NCI-H2107 treated with DMSO at 0.1 percent for 48 hours (cell line): ENCODE data around the gene SUCLA2.
A peak's percentile ranks its signal among the peaks of the same experiment; 100 is the strongest.
"Not testable (repeated sequence)": the region's sequence is repeated elsewhere in the genome, so short reads cannot be mapped to it uniquely, and the experiment has no call there.

Experiments
- DNase-seq: peaks from one replicate; lab custom pipeline; 2025; ENCODE audit not compliant: unreplicated experiment; lab: John Stamatoyannopoulos, UW

SUCLA2 gene

GRCh38 chr13:47997384-47997783 is 3.7 kb downstream of the SUCLA2 start:
- no peak for DNase-seq

DNA sequence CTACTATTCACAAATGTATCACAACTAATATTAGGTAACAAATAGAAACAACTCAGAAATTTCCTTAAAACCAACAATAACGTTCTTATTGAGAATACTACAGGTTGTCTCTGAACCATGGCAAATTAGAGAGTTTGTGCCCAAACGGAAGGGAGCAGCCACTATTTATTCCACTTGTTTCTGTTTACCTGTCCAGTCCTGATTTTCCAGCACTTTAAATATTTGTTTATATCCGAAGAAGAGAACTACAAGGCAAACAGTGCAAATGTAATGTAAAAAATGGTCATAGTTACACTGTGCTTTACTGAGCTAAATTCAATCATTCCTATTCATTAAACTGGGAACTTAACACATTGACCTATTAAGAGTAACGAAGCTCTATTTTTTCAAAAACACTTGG is 9.2 kb downstream of the SUCLA2 start:
- DNase-seq, result no peak

- no peak for DNase-seq
Observed at GRCh38 chr13:47990920-47991466, 10.1 kb downstream of the SUCLA2 start.

GRCh38 chr13:47990427-47990826 is 10.6 kb downstream of the SUCLA2 start:
- DNase-seq, result no peak

GRCh38 chr13:47983070-47983469 is 18.0 kb downstream of the SUCLA2 start:
- DNase-seq, result no peak

GRCh38 chr13:47976325-47976724 is 24.7 kb downstream of the SUCLA2 start:
- no peak for DNase-seq

DNA sequence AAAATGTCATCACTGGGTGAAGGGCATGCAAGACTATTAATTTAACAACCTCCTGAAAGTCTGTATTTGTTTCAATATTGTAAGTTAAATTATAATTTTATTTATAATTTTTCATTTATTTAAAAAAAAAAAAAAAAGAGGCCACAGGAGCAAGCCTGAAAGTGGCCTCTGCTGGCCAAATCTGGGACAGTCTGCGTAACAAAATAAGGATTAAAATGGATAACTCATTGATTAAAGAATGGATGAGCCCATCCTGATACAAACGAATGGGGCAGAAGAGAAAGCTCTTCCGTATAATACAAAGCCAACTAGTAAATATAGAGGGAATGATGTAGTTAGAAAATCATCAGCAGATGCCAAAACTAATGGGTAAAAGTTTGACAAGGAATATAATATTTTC is 36.2 kb downstream of the SUCLA2 start:
- no peak for DNase-seq

- DNase-seq, result no peak
Observed at GRCh38 chr13:47962237-47962636, 38.8 kb downstream of the SUCLA2 start.

GRCh38 chr13:47959468-47960247 is 41.4 kb downstream of the SUCLA2 start:
- DNase-seq, result no peak

- DNase-seq, result no peak
Observed at GRCh38 chr13:47957073-47957472, 44.0 kb downstream of the SUCLA2 start.

DNA sequence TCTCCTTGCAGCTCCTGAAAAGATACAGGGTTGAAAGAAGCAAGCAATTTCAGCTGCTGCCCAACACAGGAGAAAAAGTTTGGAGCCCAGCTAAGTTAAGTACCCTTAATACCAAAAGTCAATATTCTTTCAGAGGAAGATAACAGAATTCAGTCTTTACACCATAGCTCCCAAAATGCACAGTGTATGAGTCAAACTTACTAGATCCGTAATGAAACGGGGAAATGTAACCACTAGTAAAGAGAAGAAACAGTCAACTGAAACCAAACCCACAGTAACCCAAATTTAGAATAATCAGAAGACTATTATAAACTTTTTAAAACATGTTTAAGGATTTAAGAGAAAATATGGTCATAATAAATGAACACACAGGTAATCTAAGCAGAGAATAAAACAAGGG is 45.2 kb downstream of the SUCLA2 start:
- DNase-seq, result no peak

DNA sequence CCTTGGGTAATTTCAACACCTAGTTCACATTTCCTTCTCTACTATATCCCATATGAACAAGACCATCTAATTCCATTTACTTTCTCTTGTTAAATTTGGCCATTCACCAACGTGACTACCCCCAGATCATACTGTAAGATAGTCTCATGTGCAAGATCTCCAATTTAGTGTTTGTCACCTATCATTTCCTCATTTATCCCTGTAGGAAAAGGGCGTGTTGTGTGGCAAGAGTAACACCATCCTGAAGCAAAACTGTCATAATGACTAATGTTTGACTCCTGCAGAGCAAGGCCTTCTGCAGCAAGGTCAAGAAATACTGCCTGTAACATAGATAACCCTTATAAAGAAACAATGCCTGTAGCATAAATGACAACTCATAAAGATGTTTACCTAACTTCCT is 51.3 kb downstream of the SUCLA2 start:
- no peak for DNase-seq

DNA sequence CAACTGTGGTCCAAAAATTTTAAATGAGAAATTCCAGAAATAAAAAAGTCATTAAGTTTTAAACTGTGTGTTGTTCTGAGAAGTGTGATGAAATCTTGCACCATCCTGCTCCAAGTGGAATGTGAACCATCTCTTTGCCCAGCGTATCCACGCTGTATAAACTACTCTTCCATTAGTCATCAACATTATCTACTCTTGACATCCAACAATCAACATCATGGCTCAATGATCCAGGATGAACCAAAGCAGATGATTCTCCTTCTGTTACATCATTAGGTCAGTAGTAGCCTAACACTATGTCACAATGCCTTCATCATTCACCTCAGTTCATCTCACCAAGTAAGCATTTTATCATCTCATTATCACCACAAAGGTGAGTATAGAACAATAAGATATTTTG is 55.3 kb downstream of the SUCLA2 start:
- DNase-seq, result no peak

DNA sequence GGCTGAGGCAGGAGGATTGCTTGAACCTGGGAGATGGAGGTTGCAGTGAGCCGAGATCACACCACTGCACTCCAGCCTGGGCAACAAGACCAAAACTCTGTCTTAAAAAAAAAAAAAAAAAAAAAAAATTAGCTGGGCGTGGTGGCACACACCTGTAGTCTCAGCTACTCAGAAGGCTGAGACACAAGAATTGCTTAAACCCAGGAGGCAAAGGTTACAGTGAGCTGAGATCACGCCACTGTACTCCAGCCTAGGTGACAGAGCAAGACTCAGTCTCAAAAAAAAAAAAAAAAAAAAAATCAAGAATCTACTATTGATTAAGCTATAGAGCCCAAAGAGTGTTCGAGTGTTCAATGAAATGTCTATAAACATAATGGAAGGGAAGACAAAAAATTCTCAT is 55.9 kb downstream of the SUCLA2 start:
- DNase-seq, result not testable (repeated sequence)

GRCh38 chr13:47934371-47934770 is 66.7 kb downstream of the SUCLA2 start:
- no peak for DNase-seq

DNA sequence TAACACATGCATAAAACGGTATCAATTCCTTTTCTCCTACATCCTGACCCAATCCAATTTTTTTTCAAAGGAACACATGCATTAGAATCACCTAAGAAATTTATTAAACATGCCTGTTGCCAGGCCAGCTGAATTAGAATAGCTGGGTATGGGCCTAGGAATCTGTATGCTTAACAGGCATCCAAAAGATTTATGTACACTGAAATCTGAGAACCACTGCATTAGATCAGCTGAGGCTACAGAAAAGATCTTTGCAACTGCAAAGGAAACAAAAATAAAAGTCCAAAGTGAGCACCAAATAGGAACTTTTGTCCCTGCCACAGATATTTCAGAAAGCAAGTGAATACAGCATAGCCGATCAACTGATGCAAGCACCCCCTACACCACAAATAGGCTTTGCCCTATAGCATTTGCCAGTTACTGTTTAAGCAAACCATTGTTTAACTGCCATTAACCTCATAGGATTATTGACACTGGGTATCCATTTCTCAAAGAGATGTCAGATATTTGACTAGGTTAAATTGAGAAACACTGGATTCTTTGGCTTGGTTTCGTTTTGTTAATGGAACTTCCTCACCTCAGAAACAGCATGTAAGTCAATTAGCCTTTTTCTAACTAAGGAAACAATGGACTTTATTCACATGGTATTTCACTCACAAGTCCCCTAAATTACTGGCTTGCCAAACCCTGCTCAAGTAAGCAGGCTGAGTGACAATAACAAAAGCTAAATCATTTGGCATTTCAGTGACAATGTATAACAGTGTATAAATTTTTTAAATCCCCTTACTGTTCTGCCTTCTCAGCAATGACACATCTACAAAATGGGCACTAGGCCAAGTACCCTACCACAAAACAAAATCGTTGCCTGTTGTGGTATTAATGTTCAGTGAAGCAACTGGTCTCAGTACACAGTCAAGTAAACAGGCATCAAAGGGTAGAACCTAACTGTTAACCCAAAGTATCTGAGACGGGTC is 67.8 kb downstream of the SUCLA2 start:
- peak; percentile 82 for DNase-seq

DNA sequence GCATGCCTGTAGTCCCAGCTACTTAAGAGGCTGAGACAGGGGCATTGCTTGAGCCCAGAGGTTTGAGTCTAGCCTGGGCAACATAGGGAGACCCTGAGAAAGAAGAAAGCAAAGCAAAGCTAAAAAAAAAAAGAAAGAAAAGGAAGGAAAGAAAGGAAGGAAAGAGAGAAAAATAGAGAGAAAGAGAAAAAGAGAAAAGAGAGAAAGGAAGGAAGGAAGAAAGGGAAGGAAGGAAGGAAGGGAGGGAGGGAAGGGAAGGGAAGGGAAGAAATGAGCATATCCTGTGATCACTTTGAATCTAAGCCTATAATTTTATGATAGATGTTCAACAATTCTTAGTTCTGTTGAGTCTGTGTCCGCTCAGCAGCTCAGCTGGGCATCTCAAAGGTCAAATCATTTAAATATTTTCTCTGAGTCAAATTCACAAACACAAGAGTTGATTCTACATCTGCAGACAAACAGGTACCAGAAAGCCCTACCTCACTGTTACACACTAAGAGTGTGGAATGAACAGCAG is 70.4 kb downstream of the SUCLA2 start:
- DNase-seq, result no peak

DNA sequence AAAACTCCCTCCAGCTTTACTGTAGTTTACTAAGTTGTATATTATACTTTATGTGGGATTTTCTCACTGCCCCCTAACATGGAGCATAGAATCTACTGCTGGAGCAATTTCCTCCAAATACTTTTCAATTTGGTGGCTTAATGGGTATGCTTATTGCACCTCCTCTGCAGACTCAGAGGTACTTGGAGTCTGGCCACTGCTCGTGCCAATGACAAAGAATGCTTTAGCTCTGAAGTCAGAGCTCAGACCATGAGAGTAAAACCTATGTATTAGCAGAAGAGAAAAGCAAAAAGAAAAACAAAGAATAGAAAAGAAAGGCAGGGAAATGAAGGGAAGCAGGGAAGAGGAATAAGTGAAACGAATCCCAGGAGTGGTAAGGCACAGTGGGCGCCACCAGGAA is 71.9 kb downstream of the SUCLA2 start:
- no peak for DNase-seq

- DNase-seq, result no peak
Observed at GRCh38 chr13:47917022-47917574, 84.0 kb downstream of the SUCLA2 start.

- no peak for DNase-seq
Observed at GRCh38 chr13:47908197-47908902, 92.7 kb downstream of the SUCLA2 start.

- no peak for DNase-seq
Observed at GRCh38 chr13:47904891-47905290, 96.2 kb downstream of the SUCLA2 start.
